Fibroblast of villous mesenchyme (primary cell): ENCODE data around the gene VN1R2. TPM values are rescaled to one million over a fixed set of nuclear protein-coding genes. Genes with fewer than 3 reads are reported as not detected.

Experiments
- DNase-seq: peaks from one replicate; pipeline ENCODE4 v3.0.0-alpha.2; 2010; ENCODE audit warnings: low read depth
- H3K4me3 ChIP-seq: 2 replicates; pipeline ENCODE4 v1.5.1; 2011; ENCODE audit warnings: low read depth, mild to moderate bottlenecking, low read length
- CTCF ChIP-seq: IDR thresholded peaks from 2 replicates; pipeline ENCODE4 v1.5.1; 2012; ENCODE audit warnings: low read depth, mild to moderate bottlenecking, low read length; ENCODE audit not compliant: insufficient read depth
- total RNA-seq: library from RNA; depleted of rRNA; stranded (reverse); fragments of >200 nt; gene quantifications from 2 replicates; pipeline ENCODE4 v1.2.3, GENCODE V29; 2012

The VN1R2 gene
- total RNA-seq, 1 donor, result under 0.01 TPM

DNA sequence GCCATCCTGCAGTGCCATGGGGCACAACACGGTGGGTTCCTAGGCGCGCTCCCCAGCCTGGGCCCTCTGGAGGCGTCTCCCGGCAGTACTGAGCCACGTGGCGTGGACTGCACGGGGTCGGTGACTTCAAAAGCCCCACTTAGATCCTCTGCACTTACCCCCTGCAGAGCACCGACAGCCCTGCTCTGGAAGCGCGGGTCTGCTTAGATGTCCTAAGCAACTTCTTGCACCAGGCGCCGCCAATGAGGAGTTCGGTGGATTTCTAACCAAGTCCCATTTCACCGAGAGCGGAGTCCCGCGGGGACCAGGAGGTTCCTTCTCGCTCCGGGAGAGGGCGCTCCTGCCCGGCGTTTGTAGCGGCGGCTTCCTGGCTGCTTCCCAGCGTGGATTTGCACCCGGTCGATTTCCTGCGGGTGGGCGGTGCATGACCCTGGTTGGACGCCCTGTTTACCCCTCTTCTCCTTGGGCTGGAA, 50.3 kb downstream of the VN1R2 start:
- peak; percentile 56 for TF ChIP-seq CTCF
- DNase-seq, result peak; percentile 19
- H3K4me3 ChIP-seq, result no peak overlapping the region

Other genes starting within 250 kb of the VN1R2 start
- not detected in 2 replicates for gene ERVV-1, start 244.4 kb upstream of the VN1R2 start, total RNA-seq
- not detected in 2 replicates for gene ERVV-2, start 213.6 kb upstream of the VN1R2 start, total RNA-seq
- gene ZNF160, start 154.9 kb upstream of the VN1R2 start, total RNA-seq, result 25.4 and 31.1 TPM in 2 replicates
- 2.2 and 2.6 TPM in 2 replicates for gene ZNF415, start 125.4 kb upstream of the VN1R2 start, total RNA-seq
- gene ZNF347, start 99.2 kb upstream of the VN1R2 start, total RNA-seq, result 6.8 and 7.8 TPM in 2 replicates
- gene ZNF665, start 64.9 kb upstream of the VN1R2 start, total RNA-seq, result 0.32 and 0.86 TPM in 2 replicates
- gene ZNF677, start 3.4 kb upstream of the VN1R2 start, total RNA-seq, result 9.3 and 16.4 TPM in 2 replicates
- not detected in 2 replicates for gene VN1R4, start 9.4 kb downstream of the VN1R2 start, total RNA-seq
- 5.5 and 9.5 TPM in 2 replicates for gene ZNF845, start 75.5 kb downstream of the VN1R2 start, total RNA-seq
- gene ZNF525, start 107.4 kb downstream of the VN1R2 start, total RNA-seq, result 1.7 and 2.6 TPM in 2 replicates
- 9.7 and 14.2 TPM in 2 replicates for gene ZNF765, start 136.9 kb downstream of the VN1R2 start, total RNA-seq
- gene ZNF761, start 173.7 kb downstream of the VN1R2 start, total RNA-seq, result 8.7 and 13.8 TPM in 2 replicates
- gene ZNF813, start 209.4 kb downstream of the VN1R2 start, total RNA-seq, result 1.9 and 3.0 TPM in 2 replicates